RWPE2 (cell line): ENCODE measurements around the gene CAMK1D.
A peak's percentile ranks its signal among the peaks of the same experiment; 100 is the strongest.
"Not testable (repeated sequence)": the region's sequence is repeated elsewhere in the genome, so short reads cannot be mapped to it uniquely, and the experiment has no call there.

Experiments used
- ATAC-seq: fragments of 200-7000 bp; cut with Tn5 transposase; 3 replicates; pipeline ENCODE4 v1.9.1; 2021; ENCODE audit warnings: low read depth
- DNase-seq: peaks from one replicate; pipeline ENCODE4 v3.0.0-alpha.2; 2020; ENCODE audit warnings: low spot score
- H3K27ac ChIP-seq: fragments of 450-650 bp; 2 replicates; pipeline ENCODE4 v1.5.1; 2017; ENCODE audit warnings: mild to moderate bottlenecking; ENCODE audit not compliant: poor library complexity, severe bottlenecking
- H3K27me3 ChIP-seq: fragments of 250-450 bp; sonication (Bioruptor Pico); 2 replicates; pipeline ENCODE4 v1.5.1; 2021; ENCODE audit warnings: mild to moderate bottlenecking, moderate library complexity; ENCODE audit not compliant: insufficient read depth, poor library complexity, severe bottlenecking
- H3K36me3 ChIP-seq: fragments of 250-450 bp; sonication (Bioruptor Pico); 2 replicates; pipeline ENCODE4 v1.5.1; 2020; ENCODE audit warnings: low read depth, mild to moderate bottlenecking, moderate library complexity
- H3K4me1 ChIP-seq: fragments of 250-450 bp; sonication (Bioruptor Pico); 2 replicates; pipeline ENCODE4 v1.5.1; 2021; ENCODE audit warnings: mild to moderate bottlenecking, moderate library complexity; ENCODE audit not compliant: insufficient read depth, poor library complexity, severe bottlenecking
- H3K4me3 ChIP-seq: fragments of 250-450 bp; sonication (Bioruptor Pico); 2 replicates; pipeline ENCODE4 v1.5.1; 2021; ENCODE audit warnings: mild to moderate bottlenecking, moderate library complexity; ENCODE audit not compliant: severe bottlenecking
- H3K9me3 ChIP-seq: fragments of 250-450 bp; sonication (Bioruptor Pico); 2 replicates; pipeline ENCODE4 v1.5.1; 2021; ENCODE audit warnings: mild to moderate bottlenecking, moderate library complexity; ENCODE audit not compliant: severe bottlenecking
- TF ChIP-seq, protein P1 (sequence below): fragments of 450-650 bp; IDR thresholded peaks from one replicate; pipeline ENCODE4 v1.5.1; 2017; ENCODE audit warnings: mild to moderate bottlenecking, moderate library complexity; ENCODE audit not compliant: poor library complexity, severe bottlenecking

Gene CAMK1D

DNA sequence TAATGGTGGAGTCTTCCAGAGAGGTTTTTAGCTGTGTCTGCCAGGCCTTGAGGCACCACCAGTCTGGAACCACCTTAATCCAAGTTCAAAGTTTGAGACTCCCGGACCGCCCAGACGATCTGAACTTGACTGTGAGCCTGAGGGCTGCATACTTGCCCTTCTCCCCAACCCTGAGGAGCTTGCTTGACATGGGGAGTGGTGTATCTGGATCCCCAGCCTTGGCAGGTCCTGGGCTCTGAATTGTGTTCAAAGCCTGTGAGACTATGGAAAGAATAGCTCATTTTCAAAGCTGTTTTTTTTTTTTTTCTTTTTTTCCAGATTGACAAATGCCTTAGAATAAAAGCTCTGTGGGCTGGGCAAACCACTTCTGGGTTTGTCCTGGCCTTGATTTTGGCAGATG lies 22.3 kb upstream of the CAMK1D start:
- TF ChIP-seq, protein P1, sequence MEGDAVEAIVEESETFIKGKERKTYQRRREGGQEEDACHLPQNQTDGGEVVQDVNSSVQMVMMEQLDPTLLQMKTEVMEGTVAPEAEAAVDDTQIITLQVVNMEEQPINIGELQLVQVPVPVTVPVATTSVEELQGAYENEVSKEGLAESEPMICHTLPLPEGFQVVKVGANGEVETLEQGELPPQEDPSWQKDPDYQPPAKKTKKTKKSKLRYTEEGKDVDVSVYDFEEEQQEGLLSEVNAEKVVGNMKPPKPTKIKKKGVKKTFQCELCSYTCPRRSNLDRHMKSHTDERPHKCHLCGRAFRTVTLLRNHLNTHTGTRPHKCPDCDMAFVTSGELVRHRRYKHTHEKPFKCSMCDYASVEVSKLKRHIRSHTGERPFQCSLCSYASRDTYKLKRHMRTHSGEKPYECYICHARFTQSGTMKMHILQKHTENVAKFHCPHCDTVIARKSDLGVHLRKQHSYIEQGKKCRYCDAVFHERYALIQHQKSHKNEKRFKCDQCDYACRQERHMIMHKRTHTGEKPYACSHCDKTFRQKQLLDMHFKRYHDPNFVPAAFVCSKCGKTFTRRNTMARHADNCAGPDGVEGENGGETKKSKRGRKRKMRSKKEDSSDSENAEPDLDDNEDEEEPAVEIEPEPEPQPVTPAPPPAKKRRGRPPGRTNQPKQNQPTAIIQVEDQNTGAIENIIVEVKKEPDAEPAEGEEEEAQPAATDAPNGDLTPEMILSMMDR = no peak

DNA sequence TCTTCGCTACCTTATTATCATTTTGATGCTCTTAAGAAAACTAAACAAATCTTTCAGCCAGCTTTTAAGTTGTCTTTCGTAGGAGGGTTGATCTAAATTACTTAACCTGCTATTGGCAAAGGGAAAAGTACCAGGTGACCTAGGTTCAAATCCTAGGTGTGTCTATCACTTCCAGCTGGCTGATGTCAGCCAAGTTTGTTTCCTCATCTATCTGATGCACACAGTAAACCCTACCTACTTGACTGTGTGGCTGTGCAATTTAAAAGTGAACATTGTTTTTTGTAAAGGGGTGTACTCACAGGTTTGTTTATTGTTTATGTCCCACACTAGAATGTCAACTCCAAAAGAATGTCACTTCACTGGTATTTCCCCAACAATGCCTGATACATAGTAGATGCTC lies 21.9 kb upstream of the CAMK1D start:
- Histone ChIP-seq H3K27ac (no peak overlapping the region), H3K27me3 (no peaks in the 10 kb centered on the region), H3K4me3 (no peak overlapping the region), H3K4me1 (no peaks in the 10 kb centered on the region), H3K9me3 (no peaks in the 10 kb centered on the region), H3K36me3 (no peaks in the 10 kb centered on the region)
- TF ChIP-seq, protein P1 = no peak
- DNase-seq (no peak), ATAC-seq (no peak)

More for the DNA sequence above, 22.3 kb upstream of the CAMK1D start:
- DNase-seq (no peak), ATAC-seq (no peak)
- H3K27me3 ChIP-seq = no peaks in the 10 kb centered on the region
- H3K36me3 ChIP-seq = no peaks in the 10 kb centered on the region
- H3K27ac ChIP-seq = no peak overlapping the region
- H3K9me3 ChIP-seq = no peaks in the 10 kb centered on the region
- no peak overlapping the region for H3K4me3 ChIP-seq
- H3K4me1 ChIP-seq = no peaks in the 10 kb centered on the region

DNA sequence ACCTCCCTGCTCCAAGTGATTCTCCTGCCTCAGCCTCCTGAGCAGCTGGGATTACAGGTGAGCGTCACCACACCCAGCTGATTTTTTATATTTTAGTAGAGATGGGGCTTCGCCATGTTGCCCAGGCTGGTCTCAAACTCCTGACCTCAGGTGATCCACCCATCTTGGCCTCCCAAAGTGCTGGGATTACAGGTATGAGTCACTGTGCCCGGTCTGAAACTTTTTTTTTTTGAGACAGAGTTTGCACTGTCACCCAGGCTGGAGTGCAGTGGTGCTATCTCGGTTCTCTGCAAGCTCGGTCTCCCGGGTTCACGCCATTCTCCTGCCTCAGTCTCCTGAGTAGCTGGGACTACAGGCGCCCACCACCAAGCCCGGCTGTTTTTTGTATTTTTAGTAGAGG lies 21.0 kb upstream of the CAMK1D start:
- ATAC-seq, DNase-seq, H3K36me3 ChIP-seq, H3K4me1 ChIP-seq, H3K9me3 ChIP-seq, H3K4me3 ChIP-seq, H3K27ac ChIP-seq, H3K27me3 ChIP-seq: not testable (repeated sequence)

DNA sequence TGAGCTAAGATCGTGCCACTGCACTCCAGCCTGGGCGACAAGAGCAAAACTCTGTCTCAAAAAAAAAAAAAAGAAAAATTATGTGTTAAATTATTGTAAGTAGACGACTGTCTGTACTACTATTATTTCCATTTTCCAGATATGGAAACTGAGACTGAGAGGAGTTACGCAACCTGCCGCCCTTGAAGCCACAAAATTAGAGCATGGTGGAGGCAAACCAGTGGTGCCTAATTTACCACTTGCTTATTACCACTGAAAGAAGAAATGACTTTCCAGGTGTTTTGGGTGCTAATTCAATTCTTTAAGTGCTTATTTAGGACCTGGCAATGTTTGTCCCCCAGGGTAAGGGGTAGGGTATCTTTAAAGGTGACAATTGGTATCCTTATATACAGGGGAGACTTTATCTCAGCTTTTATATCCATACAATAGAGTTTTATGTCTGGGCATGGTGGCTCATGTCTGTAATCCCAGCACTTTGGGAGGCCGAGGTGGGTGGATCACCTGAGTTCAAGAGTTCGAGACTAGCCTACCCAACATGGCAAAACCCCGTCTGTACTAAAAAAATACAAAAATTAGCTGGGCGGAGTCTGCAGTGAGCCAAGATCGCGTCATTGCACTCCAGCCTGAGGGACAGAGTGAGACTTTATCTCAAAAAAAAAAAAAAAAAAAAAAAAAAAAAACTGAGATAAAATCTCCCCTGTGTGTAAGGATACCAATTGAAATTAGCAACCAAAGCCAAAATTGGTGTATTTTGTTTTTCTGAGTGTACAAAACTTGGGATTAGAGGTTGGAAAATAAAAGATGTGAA lies 16.6 kb upstream of the CAMK1D start:
- Histone ChIP-seq H3K4me1 (peaks cover 14% of the 10 kb centered on the region), H3K4me3 (no peak overlapping the region), H3K36me3 (no peaks in the 10 kb centered on the region), H3K9me3 (no peaks in the 10 kb centered on the region), H3K27me3 (no peaks in the 10 kb centered on the region), H3K27ac (peak overlapping the region; percentile 87)
- DNase-seq (no peak), ATAC-seq (no peak)
- TF ChIP-seq, protein P1 = no peak

DNA sequence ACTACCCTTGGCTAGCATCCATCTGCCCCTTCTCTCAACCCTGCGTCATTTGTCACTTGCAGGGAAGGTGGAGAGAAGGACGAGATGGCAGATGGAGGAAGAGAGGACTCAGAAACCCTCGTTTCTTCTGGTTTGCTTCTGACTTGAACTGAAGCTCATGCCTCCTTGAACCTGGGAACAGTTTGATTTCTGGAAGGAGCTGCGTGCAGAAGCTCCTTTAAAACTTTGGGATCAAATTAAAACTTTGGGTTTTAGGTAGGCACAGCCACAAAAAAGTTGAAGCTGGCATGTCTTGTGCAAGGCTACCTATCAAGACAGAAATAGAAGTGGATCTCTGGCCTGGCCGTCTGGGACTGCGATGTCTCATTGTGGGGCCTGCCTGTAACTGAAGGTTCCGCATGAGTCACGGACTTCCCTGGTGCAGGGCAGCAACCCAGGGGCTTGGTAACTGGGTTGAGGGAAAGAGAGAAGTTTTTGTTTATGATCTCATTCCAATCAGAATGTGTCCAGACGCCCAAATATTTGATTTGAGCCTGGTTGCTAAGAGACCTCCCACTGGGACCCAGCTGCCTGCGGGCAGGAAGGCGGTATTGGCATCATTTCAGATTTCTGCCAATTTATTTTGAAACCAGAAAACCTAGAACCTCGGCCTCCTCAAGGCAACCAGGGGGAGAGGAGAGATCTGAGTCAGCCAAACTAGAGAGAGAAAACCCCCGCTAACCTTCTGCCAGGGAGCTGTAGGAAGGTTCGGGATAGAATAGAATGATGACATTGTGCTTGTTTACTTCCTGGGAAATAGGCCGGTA lies 15.8 kb upstream of the CAMK1D start:
- DNase-seq (peak; percentile 91), ATAC-seq (peak; percentile 97)
- TF ChIP-seq, protein P1 = no peak
- H3K36me3 ChIP-seq = no peaks in the 10 kb centered on the region
- H3K27me3 ChIP-seq = no peaks in the 10 kb centered on the region
- H3K4me3 ChIP-seq = no peak overlapping the region
- no peaks in the 10 kb centered on the region for H3K9me3 ChIP-seq
- H3K27ac ChIP-seq = peak overlapping the region; percentile 87
- peaks cover 14% of the 10 kb centered on the region for H3K4me1 ChIP-seq
